Endothelial cell of umbilical vein (primary cell): Measurements from ENCODE around the gene CDK2. TPM values are rescaled to one million over a fixed set of nuclear protein-coding genes. Genes with fewer than 3 reads are reported as not detected.

Experiments used
- BruUV-seq: library from RNA; stranded (reverse); fragments of 400-500 nt; replicated peaks from 2 replicates; lab custom pipeline; 2021; lab: Mats Ljungman, UMichigan
- CTCF ChIA-PET: fragments of 300-600, 350-600 bp; sonication (Branson Sonifier 250); formaldehyde crosslinking; loops from one replicate; lab custom pipeline; 2021; ENCODE audit warnings: antibody characterized with exemption, inconsistent platforms; lab: Charles Lee
- POLR2A ChIA-PET: fragments of 300-600, 350-600 bp; sonication (Branson Sonifier 250); formaldehyde crosslinking; loops from one replicate; lab custom pipeline; 2021; ENCODE audit warnings: antibody characterized with exemption, inconsistent platforms; lab: Charles Lee
- DNase-seq: peaks from one replicate; pipeline ENCODE4 v3.0.0-alpha.2; 2011; ENCODE audit warnings: low read depth, low spot score
- FAIRE-seq: peaks from 2 replicates; lab custom pipeline; 2011; peaks lifted over from hg19 to GRCh38; lab: Jason Lieb, UNC
- H2AFZ ChIP-seq: 2 replicates; pipeline ENCODE4 v1.6.0; 2012; ENCODE audit warnings: low read depth, low read length, control low read depth, inconsistent platforms
- H3K27ac ChIP-seq: 2 replicates; pipeline ENCODE4 v1.5.1; 2011; ENCODE audit warnings: low read depth, mild to moderate bottlenecking, control low read depth, low read length, moderate library complexity; ENCODE audit not compliant: insufficient read depth
- H3K27me3 ChIP-seq, 2 experiments: 2 replicates each; pipeline versions ENCODE4 v1.6.0 to v1.6.1; 2011; ENCODE audit warnings: low read length in 2 of 2, mixed read lengths in 1 of 2; ENCODE audit not compliant: control insufficient read depth in 2 of 2, insufficient read depth in 2 of 2
- H3K36me3 ChIP-seq, 2 experiments: 2 replicates in 1 of 2; 3 replicates in 1 of 2; pipeline ENCODE4 v1.5.1; 2011; ENCODE audit warnings: low read length in 2 of 2, mild to moderate bottlenecking in 1 of 2, moderate library complexity in 1 of 2; ENCODE audit not compliant: control insufficient read depth in 2 of 2, insufficient read depth in 2 of 2; ENCODE audit errors: extremely low read depth in 1 of 2
- H3K4me1 ChIP-seq: 3 replicates; pipeline ENCODE4 v1.5.1; 2011; ENCODE audit warnings: mild to moderate bottlenecking, low read length; ENCODE audit not compliant: control insufficient read depth, insufficient read depth; ENCODE audit errors: extremely low read depth
- H3K4me2 ChIP-seq: 2 replicates; pipeline ENCODE4 v1.6.1; 2011; ENCODE audit warnings: low read length, control low read depth, mixed read lengths; ENCODE audit not compliant: insufficient read depth
- H3K4me3 ChIP-seq, 3 experiments: fragments of 200-600 bp in 1 of 3; sonication (generic), shearing (Covaris generic) in 1 of 3; replicated peaks in 1 of 3; 2 replicates each; pipeline ENCODE4 v1.5.1; 2011 to 2016; ENCODE audit warnings: control low read depth in 3 of 3, low read length in 3 of 3, mild to moderate bottlenecking in 2 of 3, inconsistent platforms in 1 of 3, low read depth in 1 of 3, moderate library complexity in 1 of 3; ENCODE audit not compliant: insufficient read depth in 1 of 3
- H3K79me2 ChIP-seq: 2 replicates; pipeline ENCODE4 v1.6.0; 2012; ENCODE audit warnings: low read length, inconsistent platforms; ENCODE audit not compliant: control insufficient read depth, insufficient read depth
- H3K9ac ChIP-seq: replicated peaks from 2 replicates; pipeline ENCODE3; 2011; ENCODE audit warnings: low read length, control low read depth; ENCODE audit not compliant: insufficient read depth; ENCODE audit errors: extremely low read depth
- H3K9me1 ChIP-seq: replicated peaks from 3 replicates; pipeline ENCODE4 v1.6.0; 2011; ENCODE audit warnings: mild to moderate bottlenecking, low read length; ENCODE audit not compliant: control insufficient read depth, insufficient read depth; ENCODE audit errors: extremely low read depth
- H3K9me3 ChIP-seq: replicated peaks from 2 replicates; pipeline ENCODE4 v1.5.1; 2012; ENCODE audit warnings: low read length, inconsistent platforms; ENCODE audit not compliant: control insufficient read depth, insufficient read depth
- H4K20me1 ChIP-seq: replicated peaks from 2 replicates; pipeline ENCODE3; 2011; ENCODE audit warnings: mild to moderate bottlenecking, low read length; ENCODE audit not compliant: control insufficient read depth, insufficient read depth; ENCODE audit errors: extremely low read depth
- CTCF ChIP-seq, 2 donors: IDR thresholded peaks; 1 replicate in 1 of 2; 2 replicates in 1 of 2; pipeline ENCODE4 v1.5.1; 2011; ENCODE audit warnings: low read length in 2 of 2, mild to moderate bottlenecking in 2 of 2, moderate library complexity in 2 of 2, control low read depth in 1 of 2, inconsistent platforms in 1 of 2, low read depth in 1 of 2; ENCODE audit not compliant: insufficient read depth in 1 of 2; ENCODE audit errors: extremely low read depth in 1 of 2
- JUN ChIP-seq: IDR thresholded peaks from 2 replicates; pipeline ENCODE4 v1.6.1; 2011; ENCODE audit warnings: borderline replicate concordance, low read depth; ENCODE audit not compliant: insufficient read length, insufficient read depth
- POLR2A ChIP-seq: IDR thresholded peaks from 2 replicates; pipeline ENCODE4 v1.6.1; 2012; ENCODE audit warnings: low read depth, mild to moderate bottlenecking, control low read depth, low read length
- POLR2AphosphoS5 ChIP-seq: IDR thresholded peaks from 2 replicates; pipeline ENCODE4 v1.6.1; 2012; ENCODE audit warnings: low read depth, mild to moderate bottlenecking, control low read depth, low read length, moderate library complexity; ENCODE audit not compliant: insufficient read depth
- dilution Hi-C: fragments of 300-500 bp; cut with MboI; formaldehyde crosslinking; loops from one replicate; pipeline ENCODE4 v1.15.0; 2019; ENCODE audit warnings: low sequenced_read_pairs; ENCODE audit not compliant: extremely low pct_ligation_motif_present
- intact Hi-C: fragments of 100-400 bp; cut with micrococcal nuclease; formaldehyde crosslinking; loops from one replicate; pipeline ENCODE4 v1.10.0; 2022
- polyA plus RNA-seq, 4 experiments: library from polyadenylated mRNA; depleted of rRNA in 3 of 4; stranded (reverse) in 3 of 4; unstranded in 1 of 4; fragments of >200 nt; gene quantifications; 2 replicates each; pipeline versions ENCODE4 v1.2.1 to v1.2.3, GENCODE V29; 2011 to 2012; ENCODE audit warnings: missing spikeins in 1 of 4
- total RNA-seq: library from RNA; stranded (reverse); gene quantifications from 2 replicates; pipeline ENCODE4 v1.2.3, GENCODE V29; 2021
- TF ChIP-seq, protein P1 (sequence below): IDR thresholded peaks from 2 replicates; pipeline ENCODE4 v1.6.1; 2011; ENCODE audit not compliant: insufficient read depth, insufficient read length

Gene CDK2
- total and polyA plus RNA-seq, 2 donors (not counting 3 experiments of a cell fraction or from before 2014, with no cell fraction given) = 46.7 to 69.8 TPM

- no peaks in the 10 kb centered on the region for H3K27me3 ChIP-seq
- CTCF ChIA-PET = interaction anchor here (0.9 to 3.9 kb wide), 15 partner anchors 9 to 188 kb away, joined by 3 to 30 read pairs (median 6); partner anchors contain the start of genes DNAJC14, ORMDL2 and SARNP
- H3K9me1 ChIP-seq = no peaks in the 10 kb centered on the region
- TF ChIP-seq CTCF (IDR thresholded peaks at IDR 0.05; ENCODE audit: extremely low read depth in 1 of 2, insufficient read depth in 1 of 2, low read depth in 1 of 2, low read length in 2 of 2) (peak; percentile 69 to 74), POLR2A (peak; percentile 58), POLR2AphosphoS5 (peak; percentile 69), JUN (no peak)
- TF ChIP-seq, protein P1, sequence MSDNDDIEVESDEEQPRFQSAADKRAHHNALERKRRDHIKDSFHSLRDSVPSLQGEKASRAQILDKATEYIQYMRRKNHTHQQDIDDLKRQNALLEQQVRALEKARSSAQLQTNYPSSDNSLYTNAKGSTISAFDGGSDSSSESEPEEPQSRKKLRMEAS = no peak
- peaks cover 30% of the 10 kb centered on the region for H3K79me2 ChIP-seq
- FAIRE-seq (peak; percentile 94), DNase-seq (peak; percentile 95)
- POLR2A ChIA-PET = interaction anchor here (0.6 to 3.9 kb wide), 3 partner anchors 46 to 97 kb away, joined by 3 to 15 read pairs (median 3); partner anchors contain the start of genes DNAJC14 and RAB5B
- no peaks in the 10 kb centered on the region for H3K36me3 ChIP-seq
- H4K20me1 ChIP-seq = no peaks in the 10 kb centered on the region
- H3K4me1 ChIP-seq = peaks cover 28% of the 10 kb centered on the region
- dilution Hi-C loops = no loop called here
- peak overlapping the region; percentile 86 for H2AFZ ChIP-seq
- TSS peak; percentile 51 for BruUV-seq
- peak overlapping the region; percentile 70 for H3K9ac ChIP-seq
- intact Hi-C loops = loop anchor here (1.0 kb wide), 4 partner anchors 46 to 110 kb away; partner anchors contain the start of genes DNAJC14 and SARNP
- H3K9me3 ChIP-seq = no peaks in the 10 kb centered on the region
- H3K27ac ChIP-seq = peak overlapping the region; percentile 40
- peak overlapping the region; percentile 55 to 98 (median 81) for H3K4me3 ChIP-seq
- peak overlapping the region; percentile 94 for H3K4me2 ChIP-seq
Measured at GRCh38 chr12:55926738-55927587, 39.7 kb upstream of the CDK2 start.
